ENCODE data around the gene COL4A3. TPM values are rescaled to one million over a fixed set of nuclear protein-coding genes. Genes with fewer than 3 reads are reported as not detected.

The COL4A3 gene
- total and polyA plus RNA-seq, 2 donors (not counting 3 experiments of a cell fraction or from before 2014, with no cell fraction given) = not detected

- intact Hi-C loops (cut with micrococcal nuclease) (no loop called here), dilution Hi-C loops (cut with MboI; ENCODE audit: extremely low pct_ligation_motif_present, low sequenced_read_pairs) (no loop called here)
- H3K4me1 ChIP-seq (ENCODE audit: control insufficient read depth, extremely low read depth, insufficient read depth, low read length) = no peaks in the 10 kb centered on the region
- H3K9me1 ChIP-seq (replicated peaks; ENCODE audit: control insufficient read depth, extremely low read depth, insufficient read depth, low read length) = no peaks in the 10 kb centered on the region
- no peak overlapping the region for H3K27ac ChIP-seq (ENCODE audit: insufficient read depth, low read depth, low read length)
- no TSS peak for BruUV-seq (replicated peaks)
- no peaks in the 10 kb centered on the region for H3K9me3 ChIP-seq (replicated peaks; ENCODE audit: control insufficient read depth, insufficient read depth, low read length)
- H3K79me2 ChIP-seq (ENCODE audit: control insufficient read depth, insufficient read depth, low read length) = no peaks in the 10 kb centered on the region
- H3K4me3 ChIP-seq (replicated peaks in 1 of 3; ENCODE audit: insufficient read depth in 1 of 3, low read depth in 1 of 3, low read length in 3 of 3) = no peak overlapping the region
- FAIRE-seq (no peak), DNase-seq (ENCODE audit: low read depth, low spot score) (no peak)
- ChIA-PET POLR2A (no interaction called here), CTCF (no interaction called here)
- no peak for TF ChIP-seq FOS (IDR thresholded peaks at IDR 0.05; ENCODE audit: borderline replicate concordance, insufficient read depth, low read length)
- no peak for TF ChIP-seq EZH2 (IDR thresholded peaks at IDR 0.05; ENCODE audit: borderline replicate concordance, low read depth, low read length, severe bottlenecking)
- no peaks in the 10 kb centered on the region for H4K20me1 ChIP-seq (replicated peaks; ENCODE audit: control insufficient read depth, extremely low read depth, insufficient read depth, low read length)
- no peaks in the 10 kb centered on the region for H3K27me3 ChIP-seq (ENCODE audit: control insufficient read depth in 2 of 2, insufficient read depth in 2 of 2, low read length in 2 of 2)
- H3K4me2 ChIP-seq (ENCODE audit: insufficient read depth, low read length) = no peak overlapping the region
- H3K9ac ChIP-seq (replicated peaks; ENCODE audit: extremely low read depth, insufficient read depth, low read length) = no peak overlapping the region
- H2AFZ ChIP-seq (ENCODE audit: low read depth, low read length) = no peak overlapping the region
- no peaks in the 10 kb centered on the region for H3K36me3 ChIP-seq (ENCODE audit: control insufficient read depth in 2 of 2, extremely low read depth in 1 of 2, insufficient read depth in 2 of 2, low read length in 2 of 2)
Measured at GRCh38 chr2:227150222-227150936, 14.0 kb upstream of the COL4A3 start.

DNA sequence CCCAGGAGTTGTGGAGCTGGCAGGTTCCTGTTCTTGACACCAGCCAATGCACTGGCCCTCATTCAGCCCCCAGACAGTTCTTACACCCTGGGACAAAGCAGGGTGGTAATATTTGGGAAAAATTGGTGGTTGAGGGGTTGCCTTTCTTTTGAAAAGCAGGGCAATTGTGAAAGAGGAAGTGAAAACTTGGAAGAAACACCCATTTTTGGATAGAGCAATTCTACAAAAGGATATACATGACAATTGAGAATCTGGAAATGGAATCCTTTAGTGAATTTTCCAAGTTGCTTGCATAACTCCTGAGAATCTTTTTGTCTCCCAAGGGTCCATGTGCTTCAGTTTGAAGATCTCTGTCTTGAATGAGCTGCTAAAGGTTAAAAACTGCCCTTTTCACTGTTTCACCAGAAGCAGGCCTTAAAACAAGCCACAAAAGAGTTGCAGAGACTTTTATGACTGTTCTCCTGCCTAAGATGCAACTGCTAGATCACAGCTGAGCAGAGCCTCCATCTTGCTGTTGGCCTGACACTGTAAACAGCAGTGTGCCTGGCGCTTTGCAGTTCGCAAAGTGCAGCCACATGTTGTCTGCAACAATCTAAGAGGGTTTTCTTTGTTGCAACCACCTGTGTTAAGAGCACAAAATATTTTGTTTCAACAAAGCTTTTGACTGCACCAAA, 12.2 kb upstream of the COL4A3 start:
- Histone ChIP-seq H3K9me3 (replicated peaks; ENCODE audit: control insufficient read depth, insufficient read depth, low read length) (no peaks in the 10 kb centered on the region), H3K9me1 (replicated peaks; ENCODE audit: control insufficient read depth, extremely low read depth, insufficient read depth, low read length) (no peaks in the 10 kb centered on the region), H3K4me1 (ENCODE audit: control insufficient read depth, extremely low read depth, insufficient read depth, low read length) (no peaks in the 10 kb centered on the region), H3K4me2 (ENCODE audit: insufficient read depth, low read length) (no peak overlapping the region), H3K36me3 (ENCODE audit: control insufficient read depth in 2 of 2, extremely low read depth in 1 of 2, insufficient read depth in 2 of 2, low read length in 2 of 2) (no peaks in the 10 kb centered on the region), H3K79me2 (ENCODE audit: control insufficient read depth, insufficient read depth, low read length) (no peaks in the 10 kb centered on the region), H4K20me1 (replicated peaks; ENCODE audit: control insufficient read depth, extremely low read depth, insufficient read depth, low read length) (no peaks in the 10 kb centered on the region), H3K4me3 (replicated peaks in 1 of 3; ENCODE audit: insufficient read depth in 1 of 3, low read depth in 1 of 3, low read length in 3 of 3) (no peak overlapping the region), H3K9ac (replicated peaks; ENCODE audit: extremely low read depth, insufficient read depth, low read length) (no peak overlapping the region), H3K27ac (ENCODE audit: insufficient read depth, low read depth, low read length) (no peak overlapping the region), H3K27me3 (ENCODE audit: control insufficient read depth in 2 of 2, insufficient read depth in 2 of 2, low read length in 2 of 2) (no peaks in the 10 kb centered on the region), H2AFZ (ENCODE audit: low read depth, low read length) (no peak overlapping the region)
- intact Hi-C loops (cut with micrococcal nuclease) (no loop called here), dilution Hi-C loops (cut with MboI; ENCODE audit: extremely low pct_ligation_motif_present, low sequenced_read_pairs) (no loop called here)
- no TSS peak for BruUV-seq (replicated peaks)
- ChIA-PET CTCF (no interaction called here), POLR2A (no interaction called here)
- TF ChIP-seq GATA2 (IDR thresholded peaks at IDR 0.05; ENCODE audit: insufficient read depth, insufficient read length, low read depth, low read length) (no peak), FOS (IDR thresholded peaks at IDR 0.05; ENCODE audit: borderline replicate concordance, insufficient read depth, low read length) (no peak), MAX (IDR thresholded peaks at IDR 0.05; ENCODE audit: insufficient read depth, insufficient read length) (no peak), MYC (IDR thresholded peaks at IDR 0.05; ENCODE audit: low read depth, low read length) (no peak), POLR2A (IDR thresholded peaks at IDR 0.05; ENCODE audit: low read depth, low read length) (no peak), EZH2 (IDR thresholded peaks at IDR 0.05; ENCODE audit: borderline replicate concordance, low read depth, low read length, severe bottlenecking) (no peak), POLR2AphosphoS5 (IDR thresholded peaks at IDR 0.05; ENCODE audit: insufficient read depth, low read depth, low read length) (no peak), JUN (IDR thresholded peaks at IDR 0.05; ENCODE audit: borderline replicate concordance, insufficient read depth, insufficient read length, low read depth) (no peak)
- TF ChIP-seq, protein P1, sequence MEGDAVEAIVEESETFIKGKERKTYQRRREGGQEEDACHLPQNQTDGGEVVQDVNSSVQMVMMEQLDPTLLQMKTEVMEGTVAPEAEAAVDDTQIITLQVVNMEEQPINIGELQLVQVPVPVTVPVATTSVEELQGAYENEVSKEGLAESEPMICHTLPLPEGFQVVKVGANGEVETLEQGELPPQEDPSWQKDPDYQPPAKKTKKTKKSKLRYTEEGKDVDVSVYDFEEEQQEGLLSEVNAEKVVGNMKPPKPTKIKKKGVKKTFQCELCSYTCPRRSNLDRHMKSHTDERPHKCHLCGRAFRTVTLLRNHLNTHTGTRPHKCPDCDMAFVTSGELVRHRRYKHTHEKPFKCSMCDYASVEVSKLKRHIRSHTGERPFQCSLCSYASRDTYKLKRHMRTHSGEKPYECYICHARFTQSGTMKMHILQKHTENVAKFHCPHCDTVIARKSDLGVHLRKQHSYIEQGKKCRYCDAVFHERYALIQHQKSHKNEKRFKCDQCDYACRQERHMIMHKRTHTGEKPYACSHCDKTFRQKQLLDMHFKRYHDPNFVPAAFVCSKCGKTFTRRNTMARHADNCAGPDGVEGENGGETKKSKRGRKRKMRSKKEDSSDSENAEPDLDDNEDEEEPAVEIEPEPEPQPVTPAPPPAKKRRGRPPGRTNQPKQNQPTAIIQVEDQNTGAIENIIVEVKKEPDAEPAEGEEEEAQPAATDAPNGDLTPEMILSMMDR (IDR thresholded peaks at IDR 0.05; ENCODE audit: extremely low read depth in 1 of 2, insufficient read depth in 1 of 2, low read depth in 1 of 2, low read length in 2 of 2) = no peak
- FAIRE-seq = no peak
- DNase-seq (ENCODE audit: low read depth, low spot score) = no peak
